ENCODE measurements around the gene TUBD1. TPM values are rescaled to one million over a fixed set of nuclear protein-coding genes. Genes with fewer than 3 reads are reported as not detected.

The TUBD1 gene
- total and polyA plus RNA-seq, 4 donors = 2.1 to 12.7 (median 6.0) TPM

DNA sequence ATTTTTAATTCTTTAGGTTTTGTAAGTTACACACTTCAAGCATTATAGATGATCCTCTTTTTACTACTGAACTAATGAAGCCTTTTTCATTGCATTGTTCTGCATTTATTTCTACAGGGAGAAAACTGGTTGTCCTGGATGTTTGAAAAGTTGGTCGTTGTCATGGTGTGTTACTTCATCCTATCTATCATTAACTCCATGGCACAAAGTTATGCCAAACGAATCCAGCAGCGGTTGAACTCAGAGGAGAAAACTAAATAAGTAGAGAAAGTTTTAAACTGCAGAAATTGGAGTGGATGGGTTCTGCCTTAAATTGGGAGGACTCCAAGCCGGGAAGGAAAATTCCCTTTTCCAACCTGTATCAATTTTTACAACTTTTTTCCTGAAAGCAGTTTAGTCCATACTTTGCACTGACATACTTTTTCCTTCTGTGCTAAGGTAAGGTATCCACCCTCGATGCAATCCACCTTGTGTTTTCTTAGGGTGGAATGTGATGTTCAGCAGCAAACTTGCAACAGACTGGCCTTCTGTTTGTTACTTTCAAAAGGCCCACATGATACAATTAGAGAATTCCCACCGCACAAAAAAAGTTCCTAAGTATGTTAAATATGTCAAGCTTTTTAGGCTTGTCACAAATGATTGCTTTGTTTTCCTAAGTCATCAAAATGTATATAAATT lies 53.0 kb downstream of the TUBD1 start:
- peaks cover 0 to 9% (median 5%) of the 10 kb centered on the region in 4 donors for H3K36me3 ChIP-seq (ENCODE audit: control insufficient read depth in 4 of 4, insufficient read depth in 3 of 4, low read depth in 1 of 4, low read length in 3 of 4)
- WGBS = 14% methylated on average over 6 of the region's 6 CpGs

DNA sequence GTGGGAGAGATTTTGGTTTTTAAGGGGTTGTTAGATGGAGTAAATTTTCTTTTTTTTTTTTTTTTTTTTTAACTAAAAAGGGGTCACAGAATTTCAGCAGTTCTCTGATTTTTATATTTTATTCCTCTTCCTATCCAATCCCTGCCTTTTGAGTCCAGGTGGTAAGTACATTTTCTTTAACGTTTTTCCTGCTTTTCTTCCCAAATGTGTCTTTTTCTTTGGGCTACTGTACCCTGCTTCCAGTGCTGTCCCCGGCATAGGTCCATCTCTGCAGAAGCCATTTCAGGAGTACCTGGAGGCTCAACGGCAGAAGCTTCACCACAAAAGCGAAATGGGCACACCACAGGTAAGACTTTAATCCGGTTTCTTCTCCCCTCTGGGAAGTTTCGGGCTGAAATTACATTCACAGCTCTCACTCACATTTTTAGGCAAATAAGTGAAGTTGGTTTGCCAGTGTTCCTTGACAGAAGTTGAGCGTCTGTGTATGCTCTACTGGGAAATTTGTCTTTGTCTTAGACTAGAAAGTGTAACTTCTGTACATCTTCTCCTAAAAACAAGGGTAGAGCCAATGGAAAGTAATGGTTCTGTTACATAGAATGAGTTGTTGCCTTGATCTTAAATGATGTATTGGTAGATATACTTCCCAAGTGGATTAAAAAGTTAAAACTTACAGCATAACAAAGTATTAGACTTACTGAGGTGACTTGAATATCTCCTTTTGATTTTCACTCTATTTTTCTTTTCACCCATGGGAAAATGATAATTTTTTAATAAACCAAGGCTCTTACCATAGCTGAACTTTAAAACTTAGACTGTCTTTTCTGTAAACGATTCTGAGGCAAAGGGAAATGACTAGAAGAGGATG lies 54.5 kb downstream of the TUBD1 start:
- WGBS = 3% methylated on average over 8 of the region's 8 CpGs
- peak overlapping the region; percentile 99 to 100 for H3K27ac ChIP-seq (ENCODE audit: low read depth in 1 of 2, low read length in 2 of 2)
- H3K36me3 ChIP-seq (ENCODE audit: control insufficient read depth in 4 of 4, insufficient read depth in 3 of 4, low read depth in 1 of 4, low read length in 3 of 4) = peaks cover 0 to 9% (median 5%) of the 10 kb centered on the region in 4 donors
- DNase-seq (ENCODE audit: low spot score) = no peak
- H3K9me3 ChIP-seq (ENCODE audit: control insufficient read depth in 4 of 4, low read length in 3 of 4) = no peaks in the 10 kb centered on the region
- H3K4me1 ChIP-seq (ENCODE audit: control insufficient read depth in 4 of 4, insufficient read depth in 4 of 4, low read length in 3 of 4) = peaks cover 0 to 12% (median 2%) of the 10 kb centered on the region in 4 donors
- H3K27me3 ChIP-seq (ENCODE audit: control insufficient read depth in 4 of 4, insufficient read depth in 4 of 4, low read length in 3 of 4) = no peaks in the 10 kb centered on the region
- peak overlapping the region; percentile 68 to 100 (median 92) for H3K4me3 ChIP-seq (ENCODE audit: low read depth in 1 of 3, low read length in 3 of 3)
- H3K9ac ChIP-seq (ENCODE audit: low read depth in 1 of 2, low read length in 2 of 2) = peak overlapping the region; percentile 100
- TF ChIP-seq JUND (IDR thresholded peaks at IDR 0.05) (peak in 1 of 2 donors; percentile 3), EGR1 (IDR thresholded peaks at IDR 0.05; ENCODE audit: low read depth in 2 of 2) (no peak)

More for the DNA sequence above, 53.0 kb downstream of the TUBD1 start:
- Histone ChIP-seq H3K4me3 (ENCODE audit: low read depth in 1 of 3, low read length in 3 of 3) (peak overlapping the region; percentile 68 to 100 (median 92)), H3K9me3 (ENCODE audit: control insufficient read depth in 4 of 4, low read length in 3 of 4) (no peaks in the 10 kb centered on the region), H3K27ac (ENCODE audit: low read depth in 1 of 2, low read length in 2 of 2) (peak overlapping the region; percentile 99 to 100), H3K27me3 (ENCODE audit: control insufficient read depth in 4 of 4, insufficient read depth in 4 of 4, low read length in 3 of 4) (no peaks in the 10 kb centered on the region), H3K9ac (ENCODE audit: low read depth in 1 of 2, low read length in 2 of 2) (peak overlapping the region; percentile 100), H3K4me1 (ENCODE audit: control insufficient read depth in 4 of 4, insufficient read depth in 4 of 4, low read length in 3 of 4) (peaks cover under 1 to 13% (median 4%) of the 10 kb centered on the region in 4 donors)
- TF ChIP-seq FOXA2 (IDR thresholded peaks at IDR 0.05) = no peak
- TF ChIP-seq YY1 (IDR thresholded peaks at IDR 0.05) = no peak
- TF ChIP-seq SP1 (IDR thresholded peaks at IDR 0.05) = peak; percentile 10
- TF ChIP-seq HNF4A (conservative IDR thresholded peaks at IDR 0.05) = no peak
- peak in 1 of 2 donors; percentile 10 for TF ChIP-seq JUND (IDR thresholded peaks at IDR 0.05)
- peak; percentile 53 for TF ChIP-seq TAF1 (conservative IDR thresholded peaks at IDR 0.05)
- no peak for DNase-seq (ENCODE audit: low spot score)

DNA sequence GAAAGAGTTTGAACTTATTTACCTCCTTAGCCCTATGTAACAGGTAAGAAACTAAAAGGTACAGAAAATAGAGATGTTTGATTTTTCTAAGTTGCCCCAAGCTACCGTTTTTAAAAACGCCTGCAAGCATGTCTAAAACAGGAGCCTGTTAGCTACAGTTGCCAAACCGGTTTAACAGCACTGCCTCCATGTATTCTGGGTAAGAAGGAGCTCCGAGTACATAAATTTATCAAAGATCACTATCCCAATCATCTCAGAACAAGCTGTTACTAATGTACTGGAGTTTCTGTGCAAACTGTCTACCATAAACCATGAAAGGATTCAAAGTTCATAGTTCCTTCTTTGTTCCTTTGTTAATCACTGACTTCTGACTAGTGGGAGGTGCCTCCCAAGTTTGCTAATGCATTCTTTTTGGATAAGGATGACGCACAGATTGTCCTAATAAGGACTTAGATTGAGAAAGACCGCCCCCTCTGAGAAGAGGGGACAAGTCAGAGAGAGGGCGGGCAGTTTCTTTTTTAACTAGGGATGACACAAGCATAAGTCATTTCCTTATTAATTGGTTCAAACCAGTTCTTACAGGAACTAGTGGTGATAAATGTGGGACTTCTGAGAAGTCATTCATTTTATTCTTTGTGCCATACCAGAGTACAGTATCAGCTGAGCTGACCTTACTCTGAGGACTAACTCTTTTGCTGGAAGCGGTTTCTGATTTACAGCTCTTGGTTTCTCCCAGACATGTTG lies 55.3 kb downstream of the TUBD1 start:
- peaks cover 0 to 9% (median 5%) of the 10 kb centered on the region in 4 donors for H3K36me3 ChIP-seq (ENCODE audit: control insufficient read depth in 4 of 4, insufficient read depth in 3 of 4, low read depth in 1 of 4, low read length in 3 of 4)
- peak overlapping the region; percentile 68 to 100 (median 92) for H3K4me3 ChIP-seq (ENCODE audit: low read depth in 1 of 3, low read length in 3 of 3)
- no peaks in the 10 kb centered on the region for H3K9me3 ChIP-seq (ENCODE audit: control insufficient read depth in 4 of 4, low read length in 3 of 4)
- H3K27ac ChIP-seq (ENCODE audit: low read depth in 1 of 2, low read length in 2 of 2) = peak overlapping the region; percentile 99 to 100
- H3K9ac ChIP-seq (ENCODE audit: low read depth in 1 of 2, low read length in 2 of 2) = peak overlapping the region; percentile 100
- DNase-seq (ENCODE audit: low spot score) = no peak
- WGBS = under 1% methylated on average over 8 of the region's 8 CpGs
- H3K4me1 ChIP-seq (ENCODE audit: control insufficient read depth in 4 of 4, insufficient read depth in 4 of 4, low read length in 3 of 4) = peaks cover 0 to 12% (median 2%) of the 10 kb centered on the region in 4 donors
- H3K27me3 ChIP-seq (ENCODE audit: control insufficient read depth in 4 of 4, insufficient read depth in 4 of 4, low read length in 3 of 4) = no peaks in the 10 kb centered on the region
- TF ChIP-seq, protein P1, sequence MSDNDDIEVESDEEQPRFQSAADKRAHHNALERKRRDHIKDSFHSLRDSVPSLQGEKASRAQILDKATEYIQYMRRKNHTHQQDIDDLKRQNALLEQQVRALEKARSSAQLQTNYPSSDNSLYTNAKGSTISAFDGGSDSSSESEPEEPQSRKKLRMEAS (IDR thresholded peaks at IDR 0.05) = peak; percentile 63
- TF ChIP-seq YY1 (IDR thresholded peaks at IDR 0.05) (peak; percentile 96), GABPA (IDR thresholded peaks at IDR 0.05 in 1 of 2, conservative IDR thresholded peaks at IDR 0.05 in 1 of 2) (peak in 1 of 2 donors; percentile 81), HNF4A (conservative IDR thresholded peaks at IDR 0.05) (peak; percentile 96 to 97), HNF4G (IDR thresholded peaks at IDR 0.05) (peak; percentile 86), RXRA (IDR thresholded peaks at IDR 0.05) (peak; percentile 92 to 94), RAD21 (IDR thresholded peaks at IDR 0.05) (peak; percentile 50 to 53), FOXA1 (IDR thresholded peaks at IDR 0.05) (peak; percentile 51), SP1 (IDR thresholded peaks at IDR 0.05) (peak; percentile 98)
- TF ChIP-seq, protein P2, sequence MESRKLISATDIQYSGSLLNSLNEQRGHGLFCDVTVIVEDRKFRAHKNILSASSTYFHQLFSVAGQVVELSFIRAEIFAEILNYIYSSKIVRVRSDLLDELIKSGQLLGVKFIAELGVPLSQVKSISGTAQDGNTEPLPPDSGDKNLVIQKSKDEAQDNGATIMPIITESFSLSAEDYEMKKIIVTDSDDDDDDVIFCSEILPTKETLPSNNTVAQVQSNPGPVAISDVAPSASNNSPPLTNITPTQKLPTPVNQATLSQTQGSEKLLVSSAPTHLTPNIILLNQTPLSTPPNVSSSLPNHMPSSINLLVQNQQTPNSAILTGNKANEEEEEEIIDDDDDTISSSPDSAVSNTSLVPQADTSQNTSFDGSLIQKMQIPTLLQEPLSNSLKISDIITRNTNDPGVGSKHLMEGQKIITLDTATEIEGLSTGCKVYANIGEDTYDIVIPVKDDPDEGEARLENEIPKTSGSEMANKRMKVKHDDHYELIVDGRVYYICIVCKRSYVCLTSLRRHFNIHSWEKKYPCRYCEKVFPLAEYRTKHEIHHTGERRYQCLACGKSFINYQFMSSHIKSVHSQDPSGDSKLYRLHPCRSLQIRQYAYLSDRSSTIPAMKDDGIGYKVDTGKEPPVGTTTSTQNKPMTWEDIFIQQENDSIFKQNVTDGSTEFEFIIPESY (IDR thresholded peaks at IDR 0.05) = peak; percentile 91
- TF ChIP-seq, protein P3, sequence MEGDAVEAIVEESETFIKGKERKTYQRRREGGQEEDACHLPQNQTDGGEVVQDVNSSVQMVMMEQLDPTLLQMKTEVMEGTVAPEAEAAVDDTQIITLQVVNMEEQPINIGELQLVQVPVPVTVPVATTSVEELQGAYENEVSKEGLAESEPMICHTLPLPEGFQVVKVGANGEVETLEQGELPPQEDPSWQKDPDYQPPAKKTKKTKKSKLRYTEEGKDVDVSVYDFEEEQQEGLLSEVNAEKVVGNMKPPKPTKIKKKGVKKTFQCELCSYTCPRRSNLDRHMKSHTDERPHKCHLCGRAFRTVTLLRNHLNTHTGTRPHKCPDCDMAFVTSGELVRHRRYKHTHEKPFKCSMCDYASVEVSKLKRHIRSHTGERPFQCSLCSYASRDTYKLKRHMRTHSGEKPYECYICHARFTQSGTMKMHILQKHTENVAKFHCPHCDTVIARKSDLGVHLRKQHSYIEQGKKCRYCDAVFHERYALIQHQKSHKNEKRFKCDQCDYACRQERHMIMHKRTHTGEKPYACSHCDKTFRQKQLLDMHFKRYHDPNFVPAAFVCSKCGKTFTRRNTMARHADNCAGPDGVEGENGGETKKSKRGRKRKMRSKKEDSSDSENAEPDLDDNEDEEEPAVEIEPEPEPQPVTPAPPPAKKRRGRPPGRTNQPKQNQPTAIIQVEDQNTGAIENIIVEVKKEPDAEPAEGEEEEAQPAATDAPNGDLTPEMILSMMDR (IDR thresholded peaks at IDR 0.05; ENCODE audit: low read depth, low read length, missing input control) = no peak
- TF ChIP-seq, protein P4, sequence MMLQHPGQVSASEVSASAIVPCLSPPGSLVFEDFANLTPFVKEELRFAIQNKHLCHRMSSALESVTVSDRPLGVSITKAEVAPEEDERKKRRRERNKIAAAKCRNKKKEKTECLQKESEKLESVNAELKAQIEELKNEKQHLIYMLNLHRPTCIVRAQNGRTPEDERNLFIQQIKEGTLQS (IDR thresholded peaks at IDR 0.05) = peak; percentile 93

Measured in liver (tissue), 9 donors.